ENCODE measurements around the gene PAX2.

The PAX2 gene

GRCh38 chr10:100709146-100710082, 36.0 kb upstream of the PAX2 start:
- peaks cover 64% of the 10 kb centered on the region for H3K27me3 ChIP-seq (ENCODE audit: insufficient read depth, poor library complexity, severe bottlenecking)
- no peak overlapping the region for H3K27ac ChIP-seq (replicated peaks)
- TF ChIP-seq SPI1 (IDR thresholded peaks at IDR 0.05; ENCODE audit: borderline replicate concordance, low read depth) (no peak), REST (IDR thresholded peaks at IDR 0.05; ENCODE audit: insufficient replicate concordance, low read depth) (no peak), CTCF (IDR thresholded peaks at IDR 0.05; ENCODE audit: insufficient read depth, low read length) (no peak), POLR2AphosphoS5 (IDR thresholded peaks at IDR 0.05; ENCODE audit: low read depth) (no peak), GABPA (IDR thresholded peaks at IDR 0.05; ENCODE audit: low read depth) (no peak)
- DNase-seq (ENCODE audit: low read depth in 1 of 2, low spot score in 1 of 2): no peak
- no peak overlapping the region for H3K4me3 ChIP-seq (replicated peaks; ENCODE audit: insufficient read depth, low read length)

GRCh38 chr10:100710151-100710871, 35.1 kb upstream of the PAX2 start:
- TF ChIP-seq CTCF (IDR thresholded peaks at IDR 0.05; ENCODE audit: insufficient read depth, low read length): no peak
- TF ChIP-seq REST (IDR thresholded peaks at IDR 0.05; ENCODE audit: insufficient replicate concordance, low read depth): no peak
- no peak for TF ChIP-seq GABPA (IDR thresholded peaks at IDR 0.05; ENCODE audit: low read depth)
- TF ChIP-seq SPI1 (IDR thresholded peaks at IDR 0.05; ENCODE audit: borderline replicate concordance, low read depth): no peak
- TF ChIP-seq POLR2AphosphoS5 (IDR thresholded peaks at IDR 0.05; ENCODE audit: low read depth): no peak
- DNase-seq (ENCODE audit: low read depth in 1 of 2, low spot score in 1 of 2): no peak
- Histone ChIP-seq H3K4me3 (replicated peaks; ENCODE audit: insufficient read depth, low read length) (no peak overlapping the region), H3K27me3 (ENCODE audit: insufficient read depth, poor library complexity, severe bottlenecking) (peaks cover 73% of the 10 kb centered on the region), H3K27ac (replicated peaks) (no peak overlapping the region)

GRCh38 chr10:100713049-100713858, 32.1 kb upstream of the PAX2 start:
- TF ChIP-seq GABPA (IDR thresholded peaks at IDR 0.05; ENCODE audit: low read depth): no peak
- TF ChIP-seq REST (IDR thresholded peaks at IDR 0.05; ENCODE audit: insufficient replicate concordance, low read depth): no peak
- TF ChIP-seq CTCF (IDR thresholded peaks at IDR 0.05; ENCODE audit: insufficient read depth, low read length): no peak
- TF ChIP-seq SPI1 (IDR thresholded peaks at IDR 0.05; ENCODE audit: borderline replicate concordance, low read depth): no peak
- TF ChIP-seq POLR2AphosphoS5 (IDR thresholded peaks at IDR 0.05; ENCODE audit: low read depth): no peak
- Histone ChIP-seq H3K4me3 (replicated peaks; ENCODE audit: insufficient read depth, low read length) (no peak overlapping the region), H3K27me3 (ENCODE audit: insufficient read depth, poor library complexity, severe bottlenecking) (peaks cover 91% of the 10 kb centered on the region), H3K27ac (replicated peaks) (no peak overlapping the region)
- no peak for DNase-seq (ENCODE audit: low read depth in 1 of 2, low spot score in 1 of 2)
